ENCODE measurements around the gene NTN5.

- TF ChIP-seq CTCF (IDR thresholded peaks at IDR 0.05 in 4 of 5, conservative IDR thresholded peaks at IDR 0.05 in 1 of 5) (no peak), POLR2A (IDR thresholded peaks at IDR 0.05) (peak in 1 of 2 donors; percentile 25)
Observed at GRCh38 chr19:48644839-48645619, 27.8 kb downstream of the NTN5 start.
